ENCODE measurements around the gene UBTF. TPM values are rescaled to one million over a fixed set of nuclear protein-coding genes. Genes with fewer than 3 reads are reported as not detected.
A peak's percentile ranks its signal among the peaks of the same experiment; 100 is the strongest.

Gene UBTF
- total and polyA plus RNA-seq, 2 of the 4 experiments (the other 2 are of a cell fraction), result 29.7 to 42.1 TPM

DNA sequence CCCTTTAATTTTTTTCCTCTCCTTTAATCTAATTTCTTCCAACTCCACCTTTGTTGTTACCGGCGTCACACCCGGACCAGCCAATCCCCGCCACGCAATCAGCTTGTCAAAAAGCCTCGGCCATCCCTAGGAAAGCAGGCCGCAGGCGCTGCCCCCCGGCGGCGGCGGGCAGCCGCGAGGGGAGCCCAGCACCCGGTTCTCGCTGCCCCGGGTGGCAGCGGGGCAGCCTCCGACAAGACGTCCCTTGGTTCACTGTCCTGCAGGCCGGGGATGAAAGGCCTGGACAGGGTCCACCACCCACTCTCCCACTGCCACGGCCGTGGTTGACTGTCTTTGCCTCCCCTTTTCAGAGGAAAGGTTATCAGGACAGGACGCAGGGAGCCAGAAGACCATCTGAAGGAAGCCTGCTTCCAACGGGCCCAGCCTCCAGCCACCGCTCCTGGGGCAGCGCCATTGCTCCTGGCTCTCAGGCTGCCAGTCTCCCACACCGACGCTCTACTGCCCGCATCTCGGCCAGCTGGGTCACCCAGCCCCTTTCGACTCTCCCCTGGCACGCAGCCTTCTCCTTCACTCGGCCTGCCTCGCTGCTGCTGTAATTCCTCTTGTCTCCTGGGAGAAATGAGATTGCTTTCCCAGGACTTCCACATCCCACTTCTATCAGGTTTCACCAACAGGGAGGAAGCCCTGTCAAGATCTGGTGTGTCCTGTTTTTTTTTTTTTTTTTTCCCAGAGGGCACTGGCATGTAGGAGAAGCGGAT is 2.8 kb upstream of the UBTF start:
- H4K20me1 ChIP-seq (ENCODE audit: insufficient read depth, low read length), result peaks cover 10% of the 10 kb centered on the region
- H2AFZ ChIP-seq (replicated peaks; ENCODE audit: low read length, poor library complexity), result peak overlapping the region; percentile 93
- no peak overlapping the region for H2BK120ac ChIP-seq (ENCODE audit: low read depth, low read length)
- peak overlapping the region; percentile 88 for H2AK9ac ChIP-seq (replicated peaks; ENCODE audit: low read depth, low read length, poor library complexity)
- intact Hi-C loops (cut with micrococcal nuclease) (loop anchor here (1.0 to 5.0 kb wide), 3 partner anchors 85 to 415 kb away; partner anchors contain the start of genes RUNDC3A and SLC25A39), in situ Hi-C loops (cut with MboI; ENCODE audit: low sequenced_read_pairs) (loop anchor here (5.0 to 25.0 kb wide), 3 partner anchors 105 to 415 kb away; partner anchors contain the start of gene GPATCH8), dilution Hi-C loops (cut with HindIII; ENCODE audit: low sequenced_read_pairs, unreplicated experiment) (no loop called here)
- no TSS peak for BruUV-seq (replicated peaks)
- H2BK5ac ChIP-seq (ENCODE audit: low read depth, low read length, poor library complexity, severe bottlenecking), result peak overlapping the region; percentile 31
- H2BK15ac ChIP-seq (ENCODE audit: low read depth, low read length), result no peak overlapping the region
- peak overlapping the region; percentile 79 for H3K9ac ChIP-seq (ENCODE audit: low read depth, low read length)
- no peaks in the 10 kb centered on the region for H3K9me3 ChIP-seq (ENCODE audit: control insufficient read depth, insufficient read depth, low read length)
- H2AK5ac ChIP-seq (ENCODE audit: low read depth, low read length), result peak overlapping the region; percentile 1; the same call in 1 of the 2 replicates
- H3K4me3 ChIP-seq (ENCODE audit: insufficient read depth, low read depth, low read length), result peak overlapping the region; percentile 93
- 1% methylated on average over 29 of the region's 36 CpGs; no CpG with 5 or more reads in 1 of the 2 experiments for WGBS, 2 experiments (ENCODE audit: extremely low coverage in 2 of 2, insufficient read length in 1 of 2)
- peak overlapping the region; percentile 97 for H3K4me2 ChIP-seq (ENCODE audit: low read depth, low read length)
- peak overlapping the region; percentile 98 for H3K23ac ChIP-seq (ENCODE audit: low read depth, low read length)
- no peaks in the 10 kb centered on the region for H3K36me3 ChIP-seq (ENCODE audit: control insufficient read depth, insufficient read depth, low read length)
- H4K5ac ChIP-seq (ENCODE audit: low read depth, low read length), result peak overlapping the region; percentile 41
- peaks cover 6% of the 10 kb centered on the region for H3K9me1 ChIP-seq (ENCODE audit: insufficient read depth, low read length)
- CTCF ChIA-PET, result interaction anchor here (0.9 to 1.4 kb wide), 3 partner anchors 13 to 109 kb away, joined by 3 to 5 read pairs (median 4); no protein-coding TSS in a partner anchor
- no peak overlapping the region for H3K18ac ChIP-seq (ENCODE audit: low read depth, low read length)
- H3K27me3 ChIP-seq (ENCODE audit: control insufficient read depth, insufficient read depth, low read length), result no peaks in the 10 kb centered on the region
- DNase-seq (peak; percentile 66), ATAC-seq (ENCODE audit: low read depth) (peak; percentile 15)
- peak overlapping the region; percentile 94; the same call in 1 of the 2 replicates for H3K4ac ChIP-seq (ENCODE audit: low read depth, low read length)
- H3K27ac ChIP-seq (ENCODE audit: insufficient read depth, low read length), result peak overlapping the region; percentile 77
- H4K8ac ChIP-seq (ENCODE audit: low read depth in 2 of 2, low read length in 2 of 2), result peak overlapping the region; percentile 22 to 74; a peak in 1 of 4 replicates
- peak overlapping the region; percentile 50; the same call in 1 of the 2 replicates for H3K56ac ChIP-seq (ENCODE audit: extremely low read depth, insufficient read depth, low read length)
- no peak overlapping the region for H2BK20ac ChIP-seq (ENCODE audit: low read depth, low read length)
- H4K91ac ChIP-seq (ENCODE audit: insufficient read depth, low read depth, low read length), result 0 out of 2 replicates have a peak overlapping the region, but pooled peaks have one; percentile 11
- H3K79me1 ChIP-seq (ENCODE audit: low read depth in 1 of 2, low read length in 2 of 2), result peaks cover 6 to 33% of the 10 kb centered on the region in 2 experiments; a peak in 3 of 4 replicates
- peaks cover 15% of the 10 kb centered on the region for H3K4me1 ChIP-seq (ENCODE audit: control insufficient read depth, insufficient read depth, low read length)
- peak overlapping the region; percentile 0; the same call in 1 of the 2 replicates for H3K14ac ChIP-seq (replicated peaks; ENCODE audit: low read depth, low read length)
- POLR2A ChIA-PET (ENCODE audit: unreplicated experiment), result interaction anchor here (0.6 to 1.5 kb wide), 6 partner anchors 7 to 862 kb away, joined by 3 to 11 read pairs (median 7); no protein-coding TSS in a partner anchor
- TF ChIP-seq RCOR1 (IDR thresholded peaks at IDR 0.05; ENCODE audit: insufficient replicate concordance, low read length), result no peak
- TF ChIP-seq, protein P1, sequence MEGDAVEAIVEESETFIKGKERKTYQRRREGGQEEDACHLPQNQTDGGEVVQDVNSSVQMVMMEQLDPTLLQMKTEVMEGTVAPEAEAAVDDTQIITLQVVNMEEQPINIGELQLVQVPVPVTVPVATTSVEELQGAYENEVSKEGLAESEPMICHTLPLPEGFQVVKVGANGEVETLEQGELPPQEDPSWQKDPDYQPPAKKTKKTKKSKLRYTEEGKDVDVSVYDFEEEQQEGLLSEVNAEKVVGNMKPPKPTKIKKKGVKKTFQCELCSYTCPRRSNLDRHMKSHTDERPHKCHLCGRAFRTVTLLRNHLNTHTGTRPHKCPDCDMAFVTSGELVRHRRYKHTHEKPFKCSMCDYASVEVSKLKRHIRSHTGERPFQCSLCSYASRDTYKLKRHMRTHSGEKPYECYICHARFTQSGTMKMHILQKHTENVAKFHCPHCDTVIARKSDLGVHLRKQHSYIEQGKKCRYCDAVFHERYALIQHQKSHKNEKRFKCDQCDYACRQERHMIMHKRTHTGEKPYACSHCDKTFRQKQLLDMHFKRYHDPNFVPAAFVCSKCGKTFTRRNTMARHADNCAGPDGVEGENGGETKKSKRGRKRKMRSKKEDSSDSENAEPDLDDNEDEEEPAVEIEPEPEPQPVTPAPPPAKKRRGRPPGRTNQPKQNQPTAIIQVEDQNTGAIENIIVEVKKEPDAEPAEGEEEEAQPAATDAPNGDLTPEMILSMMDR (conservative IDR thresholded peaks at IDR 0.05; ENCODE audit: low read depth, low read length), result peak; percentile 26; the same call in 1 of the 2 replicates
- TF ChIP-seq MAZ (IDR thresholded peaks at IDR 0.05; ENCODE audit: borderline replicate concordance, low read depth, low read length), result peak; percentile 33; the same call in 1 of the 2 replicates
- peak; percentile 27; the same call in 1 of the 2 replicates for TF ChIP-seq POLR2A (IDR thresholded peaks at IDR 0.05; ENCODE audit: low read depth, low read length)
- TF ChIP-seq RAD21 (IDR thresholded peaks at IDR 0.05; ENCODE audit: low read length), result no peak
- TF ChIP-seq MXI1 (IDR thresholded peaks at IDR 0.05; ENCODE audit: borderline replicate concordance, low read depth, low read length), result no peak
- no peak for TF ChIP-seq SMC3 (IDR thresholded peaks at IDR 0.05; ENCODE audit: low read depth, low read length)
- TF ChIP-seq, protein P2, sequence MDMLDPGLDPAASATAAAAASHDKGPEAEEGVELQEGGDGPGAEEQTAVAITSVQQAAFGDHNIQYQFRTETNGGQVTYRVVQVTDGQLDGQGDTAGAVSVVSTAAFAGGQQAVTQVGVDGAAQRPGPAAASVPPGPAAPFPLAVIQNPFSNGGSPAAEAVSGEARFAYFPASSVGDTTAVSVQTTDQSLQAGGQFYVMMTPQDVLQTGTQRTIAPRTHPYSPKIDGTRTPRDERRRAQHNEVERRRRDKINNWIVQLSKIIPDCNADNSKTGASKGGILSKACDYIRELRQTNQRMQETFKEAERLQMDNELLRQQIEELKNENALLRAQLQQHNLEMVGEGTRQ (IDR thresholded peaks at IDR 0.05; ENCODE audit: low read depth, low read length), result no peak
- TF ChIP-seq, protein P3, sequence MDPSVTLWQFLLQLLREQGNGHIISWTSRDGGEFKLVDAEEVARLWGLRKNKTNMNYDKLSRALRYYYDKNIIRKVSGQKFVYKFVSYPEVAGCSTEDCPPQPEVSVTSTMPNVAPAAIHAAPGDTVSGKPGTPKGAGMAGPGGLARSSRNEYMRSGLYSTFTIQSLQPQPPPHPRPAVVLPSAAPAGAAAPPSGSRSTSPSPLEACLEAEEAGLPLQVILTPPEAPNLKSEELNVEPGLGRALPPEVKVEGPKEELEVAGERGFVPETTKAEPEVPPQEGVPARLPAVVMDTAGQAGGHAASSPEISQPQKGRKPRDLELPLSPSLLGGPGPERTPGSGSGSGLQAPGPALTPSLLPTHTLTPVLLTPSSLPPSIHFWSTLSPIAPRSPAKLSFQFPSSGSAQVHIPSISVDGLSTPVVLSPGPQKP (IDR thresholded peaks at IDR 0.05; ENCODE audit: borderline replicate concordance, low read depth, low read length), result no peak
- no peak for TF ChIP-seq MAFK (IDR thresholded peaks at IDR 0.05; ENCODE audit: low read depth, low read length)
- no peak for TF ChIP-seq NFE2L2 (IDR thresholded peaks at IDR 0.05; ENCODE audit: low read depth, low read length)
- no peak for TF ChIP-seq FOS (IDR thresholded peaks at IDR 0.05; ENCODE audit: low read depth, low read length)

Measured in IMR-90 (cell line).